ENCODE measurements around the gene PPP2R5C.
A peak's percentile ranks its signal among the peaks of the same experiment; 100 is the strongest.

Gene PPP2R5C

DNA sequence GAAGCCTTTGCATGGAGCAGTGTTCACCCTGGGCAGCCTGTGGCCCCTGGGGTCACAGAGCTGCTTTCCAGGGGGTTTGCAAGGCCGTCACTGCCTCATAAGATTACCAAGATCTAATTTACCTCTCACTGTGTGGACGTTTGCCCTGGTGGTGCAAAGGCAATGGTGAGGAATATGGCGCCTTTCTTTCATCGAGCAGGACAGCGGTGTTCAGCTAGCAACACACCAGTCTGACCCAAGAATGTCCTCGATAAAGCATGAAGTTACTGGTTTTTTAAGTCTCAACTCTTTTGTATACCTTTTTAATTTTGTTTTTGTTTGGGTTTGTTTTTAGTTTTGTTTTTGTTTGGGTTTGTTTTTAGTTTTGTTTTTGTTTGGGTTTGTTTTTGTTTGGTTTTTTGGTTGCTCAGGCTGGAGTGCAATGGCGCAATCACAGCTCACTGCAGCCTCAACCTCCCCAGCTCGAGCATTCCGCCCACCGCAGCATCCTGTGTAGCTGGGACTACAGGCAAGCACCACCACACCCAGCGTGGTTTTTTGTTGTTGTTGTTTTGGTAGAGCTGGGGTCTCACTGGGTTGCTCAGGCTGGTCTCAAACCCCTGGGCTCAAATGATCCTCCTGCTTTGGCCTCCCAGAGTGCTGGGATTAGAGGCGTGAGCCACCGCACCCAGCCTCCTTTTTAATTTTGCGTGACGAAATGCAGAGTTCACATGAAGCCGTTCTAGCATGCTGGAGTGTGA lies 57.9 kb downstream of the PPP2R5C start:
- no peak for DNase-seq

DNA sequence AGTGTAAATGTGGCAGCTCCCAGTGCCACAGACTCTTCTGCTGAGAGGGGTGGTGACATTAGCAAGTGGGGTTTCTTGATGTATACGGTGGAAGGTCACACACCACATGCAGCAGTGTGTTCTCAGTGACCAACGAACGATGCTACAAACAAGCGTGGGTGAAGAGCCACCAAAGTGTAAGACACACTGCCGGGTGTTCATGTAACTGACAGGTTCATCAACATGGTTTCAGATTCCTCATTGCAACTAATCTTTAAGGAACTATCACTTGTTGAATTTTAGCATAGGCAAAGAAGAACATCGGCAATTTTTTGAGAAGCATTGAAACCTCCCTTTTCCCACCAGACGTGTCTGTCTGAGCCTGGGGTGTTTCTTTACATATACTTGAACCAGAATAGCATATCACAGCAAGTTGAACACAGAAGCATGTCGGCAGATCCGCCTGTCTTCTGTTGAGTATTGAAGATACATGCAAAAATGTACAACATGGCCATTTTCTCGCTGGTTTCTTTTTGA lies 58.8 kb downstream of the PPP2R5C start:
- peak; percentile 5 for DNase-seq

DNA sequence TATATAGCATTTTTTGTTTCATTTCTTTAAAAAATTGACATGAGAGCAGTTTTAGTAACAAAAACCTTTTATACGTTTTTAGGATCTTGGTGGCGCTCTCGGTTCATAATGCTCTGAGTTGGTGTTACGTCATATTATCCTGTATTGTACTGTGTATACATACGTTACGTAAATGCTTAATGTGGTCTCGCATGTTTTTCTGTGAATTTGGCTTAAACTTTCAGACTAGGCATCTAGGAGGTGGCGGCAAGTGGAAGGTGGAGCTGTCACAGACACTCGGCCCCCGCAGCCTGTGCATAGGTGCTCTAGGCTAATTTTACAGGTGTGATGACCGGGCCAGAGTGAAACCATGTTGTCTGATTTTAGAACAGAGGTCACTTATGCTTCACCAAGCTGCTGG lies 60.0 kb downstream of the PPP2R5C start:
- peak; percentile 6 for DNase-seq

DNA sequence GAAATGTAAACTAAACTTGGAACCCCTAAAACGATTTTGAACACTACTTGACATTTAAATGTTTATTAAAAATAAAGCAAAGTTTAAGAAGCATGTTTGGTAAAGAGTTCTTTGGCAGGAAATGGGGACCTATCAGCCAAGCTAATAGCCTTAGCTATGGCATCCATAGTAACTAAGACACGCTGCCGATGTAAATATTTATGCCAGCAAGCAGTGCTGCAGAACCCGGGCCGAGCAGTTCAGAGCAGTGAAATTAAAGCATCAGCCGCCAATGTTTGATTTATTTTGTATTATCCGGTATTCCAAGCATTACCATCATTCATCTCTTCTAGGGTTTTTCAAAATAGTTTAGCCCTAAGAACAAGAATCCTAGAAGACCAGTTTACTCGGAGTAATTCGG lies 61.6 kb downstream of the PPP2R5C start:
- DNase-seq: no peak

DNA sequence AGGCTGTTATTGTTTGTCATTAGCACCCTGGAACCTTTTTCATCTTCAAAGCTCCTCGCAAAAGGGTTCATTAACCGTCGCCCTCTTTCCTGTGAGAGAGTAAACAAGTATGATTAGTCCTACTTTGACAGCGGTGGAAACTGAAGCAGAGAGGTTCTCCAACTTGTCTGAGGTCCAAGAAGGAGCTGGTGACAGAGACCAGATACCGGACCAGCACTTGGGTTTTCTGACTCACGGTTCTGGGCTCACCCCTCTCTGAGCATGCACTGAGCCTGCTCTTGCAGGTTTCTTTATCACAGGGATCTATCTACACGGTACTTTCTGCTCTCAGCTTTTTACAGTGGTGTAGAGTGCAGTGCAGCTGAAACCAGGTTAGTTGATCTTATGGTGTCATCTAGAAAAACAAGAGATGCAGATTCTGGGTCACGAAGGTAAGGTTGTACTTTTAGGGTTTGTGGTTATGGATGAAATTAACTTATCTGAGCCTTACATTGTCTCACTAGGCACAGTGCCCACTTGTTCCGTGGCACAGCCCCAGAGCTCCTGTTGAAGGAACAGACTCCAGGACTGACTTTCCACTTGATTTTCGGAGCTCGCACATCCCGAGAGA lies 62.1 kb downstream of the PPP2R5C start:
- DNase-seq: no peak

DNA sequence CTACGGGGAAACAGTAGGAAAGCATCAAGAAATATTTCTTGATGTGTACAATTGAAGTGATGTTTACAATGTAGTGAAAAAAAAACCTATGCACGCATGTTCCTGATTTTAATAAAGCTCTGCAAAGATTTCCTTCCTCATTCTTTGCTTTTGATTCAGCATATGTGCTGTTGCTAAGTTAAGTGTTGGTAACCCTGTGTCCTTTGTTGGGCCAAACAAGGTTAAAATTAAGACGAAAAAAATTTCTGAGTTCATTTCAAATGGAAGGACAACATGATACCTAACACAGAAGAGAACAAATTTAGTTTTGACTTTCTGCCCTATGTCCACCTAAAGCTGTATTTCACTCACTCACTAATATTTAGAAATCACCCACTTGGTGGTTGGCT lies 62.8 kb downstream of the PPP2R5C start:
- peak; percentile 71 for DNase-seq

DNA sequence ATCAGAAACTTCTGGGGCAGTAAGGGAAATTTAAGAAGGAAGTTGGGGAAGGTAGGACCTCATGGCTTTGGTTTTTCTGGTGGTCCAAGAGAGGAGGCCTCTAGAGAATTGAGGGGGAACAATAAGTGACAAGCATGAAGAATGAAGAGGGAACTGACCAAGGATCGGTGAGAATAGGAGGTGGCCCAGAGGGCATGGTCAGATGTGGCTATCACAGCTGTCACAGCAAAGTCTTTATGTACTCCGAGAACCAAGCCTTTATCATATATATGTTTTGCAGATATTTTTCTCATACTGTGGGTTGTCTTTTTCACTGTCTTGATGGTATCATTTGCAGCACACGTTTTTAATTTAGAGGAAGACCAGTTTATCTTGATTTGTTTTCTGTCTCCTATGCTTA lies 64.3 kb downstream of the PPP2R5C start:
- no peak for DNase-seq

DNA sequence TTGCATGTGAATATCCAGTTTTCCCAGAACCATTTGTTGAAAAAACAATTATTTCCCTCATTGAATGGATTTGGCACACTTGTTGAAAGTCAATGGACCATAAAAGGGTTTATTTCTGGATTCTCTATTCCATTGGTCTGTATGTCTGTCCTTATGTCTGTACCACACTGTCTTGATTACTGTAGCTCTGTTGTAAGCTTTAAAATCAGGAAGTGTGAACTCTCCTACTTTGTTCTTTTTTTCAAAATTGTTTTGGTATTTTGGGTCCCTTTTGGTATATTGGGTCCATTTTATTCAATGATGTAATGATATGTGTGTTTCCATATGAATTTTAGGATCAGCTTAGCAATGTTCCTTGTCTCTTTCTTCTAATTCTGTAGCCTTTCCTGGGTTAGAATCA lies 64.8 kb downstream of the PPP2R5C start:
- DNase-seq: peak; percentile 46

DNA sequence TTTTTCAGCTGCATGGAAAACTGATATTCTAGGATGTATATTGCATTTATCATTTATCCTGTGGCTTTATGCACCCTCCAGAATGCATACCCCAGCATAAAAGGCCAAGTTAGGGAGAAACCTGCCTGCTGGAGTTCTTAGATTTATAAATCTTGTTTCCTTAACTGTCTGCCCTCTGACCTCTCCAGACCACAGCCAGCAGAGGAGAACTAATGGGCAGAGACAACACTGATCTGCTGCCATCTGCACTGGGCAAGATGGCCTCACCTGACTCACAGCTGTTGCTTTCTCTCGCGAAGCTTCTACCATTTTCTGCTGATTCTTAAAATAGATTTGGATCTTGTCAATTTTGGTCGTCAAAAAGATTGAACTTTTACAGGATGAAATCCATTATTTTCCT lies 65.8 kb downstream of the PPP2R5C start:
- no peak for DNase-seq

DNA sequence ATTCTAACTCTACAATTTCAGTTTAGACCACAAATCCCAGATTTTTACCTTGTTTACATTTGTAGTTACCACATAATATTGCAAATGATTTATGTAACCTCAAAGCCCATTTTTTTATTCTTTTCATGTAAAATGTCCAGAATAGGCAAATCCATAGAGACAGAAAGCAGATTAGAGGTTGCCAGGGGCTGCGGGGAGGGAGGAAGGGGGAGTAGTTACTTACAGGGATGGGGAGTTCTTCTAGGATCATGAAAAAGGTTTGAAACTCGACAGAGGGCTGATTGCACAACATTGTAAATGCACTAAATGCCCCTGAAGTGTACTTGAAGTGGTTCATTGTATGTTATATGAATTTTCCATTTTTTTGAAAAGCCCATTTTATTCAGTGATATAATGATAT lies 66.5 kb downstream of the PPP2R5C start:
- no peak for DNase-seq

DNA sequence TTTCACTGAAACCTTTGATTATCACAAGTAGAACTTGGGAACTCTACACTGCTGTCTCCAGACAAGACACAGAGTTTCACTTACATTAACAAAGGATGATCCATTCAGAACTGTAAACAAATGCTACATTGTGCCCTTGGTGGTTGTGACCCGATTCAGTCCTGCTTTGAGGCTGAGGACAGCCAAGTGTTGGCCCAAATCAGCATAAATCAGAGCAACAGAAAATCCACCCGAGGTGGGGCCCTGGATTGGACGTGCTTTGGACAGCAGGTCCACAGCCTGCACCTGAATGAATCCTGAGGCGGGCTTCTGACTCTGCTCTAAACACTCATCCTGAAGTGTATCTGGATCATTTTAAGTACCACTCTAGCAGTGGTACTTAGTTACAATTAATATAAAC lies 68.8 kb downstream of the PPP2R5C start:
- DNase-seq: no peak

DNA sequence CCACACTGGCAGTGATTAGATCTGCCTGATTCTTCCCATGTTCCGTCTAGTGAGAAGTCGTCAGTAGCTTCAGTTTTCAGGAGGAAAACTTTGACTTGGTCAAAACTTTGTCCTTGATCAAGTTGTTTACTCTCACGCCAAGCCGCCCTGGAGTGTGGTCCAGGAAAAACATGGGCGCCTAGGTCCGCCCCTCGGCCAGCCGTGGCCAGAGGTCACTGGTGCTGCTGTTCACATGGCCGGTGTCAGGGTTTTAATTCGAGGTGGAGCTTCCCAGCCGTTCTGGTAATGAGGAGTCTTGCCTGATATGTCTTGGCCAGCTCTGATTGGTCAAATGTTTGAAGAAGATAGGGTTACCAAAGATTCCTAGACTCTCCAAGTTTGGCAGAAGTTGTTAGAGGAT lies 71.5 kb downstream of the PPP2R5C start:
- DNase-seq: no peak

DNA sequence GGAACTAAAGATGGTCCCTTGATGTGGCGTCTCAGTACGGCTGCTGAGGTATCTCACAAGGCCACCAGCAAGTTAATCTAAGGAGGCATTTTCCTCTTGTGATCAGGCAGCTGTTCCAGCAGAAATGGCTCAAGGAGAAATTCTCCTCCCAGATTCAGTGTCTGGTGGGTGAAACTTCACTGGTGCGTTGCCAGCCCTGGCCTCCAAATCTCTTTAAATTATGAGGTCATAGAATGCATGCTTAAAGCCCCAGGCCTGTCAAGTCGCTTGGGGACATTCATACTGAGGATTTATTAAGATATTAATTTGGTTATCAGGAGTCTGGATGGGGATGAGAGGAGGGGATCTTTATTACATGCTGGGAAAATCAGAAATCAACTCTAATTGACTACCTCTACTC lies 72.9 kb downstream of the PPP2R5C start:
- no peak for DNase-seq

DNA sequence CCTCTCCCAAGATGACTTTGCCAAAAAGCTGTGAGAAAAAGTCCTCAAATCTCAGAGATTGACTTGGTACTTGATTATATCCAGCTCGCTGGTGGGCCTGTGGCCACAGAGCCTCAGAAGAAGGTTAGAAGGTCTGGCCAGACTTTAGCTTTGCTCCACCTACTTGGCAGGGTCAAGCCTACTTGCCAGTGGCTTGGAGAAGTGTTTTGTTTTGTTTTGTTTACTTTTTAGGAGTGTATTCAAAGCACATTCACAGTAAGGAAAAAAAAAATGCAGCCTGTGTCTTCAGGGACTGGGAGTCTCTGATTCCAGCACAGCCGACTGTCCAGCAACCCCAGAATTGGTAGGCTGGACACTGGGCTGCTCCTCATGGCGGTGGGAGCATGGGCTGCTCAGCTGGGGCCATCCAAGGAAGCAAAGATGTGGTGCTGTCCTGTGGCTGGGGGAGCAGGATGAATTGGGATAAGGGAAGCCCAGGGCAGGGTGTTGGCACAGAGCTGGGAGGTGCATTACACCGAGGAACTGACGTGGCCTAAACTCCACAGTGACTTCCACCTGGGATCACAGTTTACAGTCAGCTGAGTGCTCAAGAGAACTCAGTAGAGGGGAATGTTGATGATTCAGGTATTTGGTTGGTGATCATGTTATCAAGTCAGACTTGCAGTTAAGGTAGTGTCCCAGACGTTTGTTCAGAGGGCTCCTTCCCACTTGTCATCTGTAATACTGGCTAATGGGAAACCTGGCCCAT lies 73.5 kb downstream of the PPP2R5C start:
- no peak for DNase-seq

DNA sequence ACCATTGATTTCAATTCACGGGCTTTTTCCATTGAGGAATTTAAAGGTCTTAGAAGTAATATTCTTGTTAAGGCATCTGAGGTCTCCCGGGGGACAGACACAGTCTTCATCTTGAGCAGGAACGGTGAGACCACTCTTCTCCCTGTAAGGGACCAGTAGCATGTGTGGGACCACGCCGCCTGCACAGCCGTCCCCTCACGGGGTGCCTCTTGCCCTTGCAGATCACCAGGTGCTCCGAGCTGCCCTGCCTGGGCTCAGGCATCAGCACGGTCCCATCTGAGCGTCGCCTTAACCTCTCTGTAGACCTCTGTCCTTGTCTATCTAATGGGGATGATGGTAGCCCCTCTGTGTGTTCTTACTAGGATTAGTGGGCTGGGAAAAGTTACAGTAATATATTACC lies 74.1 kb downstream of the PPP2R5C start:
- DNase-seq: no peak

DNA sequence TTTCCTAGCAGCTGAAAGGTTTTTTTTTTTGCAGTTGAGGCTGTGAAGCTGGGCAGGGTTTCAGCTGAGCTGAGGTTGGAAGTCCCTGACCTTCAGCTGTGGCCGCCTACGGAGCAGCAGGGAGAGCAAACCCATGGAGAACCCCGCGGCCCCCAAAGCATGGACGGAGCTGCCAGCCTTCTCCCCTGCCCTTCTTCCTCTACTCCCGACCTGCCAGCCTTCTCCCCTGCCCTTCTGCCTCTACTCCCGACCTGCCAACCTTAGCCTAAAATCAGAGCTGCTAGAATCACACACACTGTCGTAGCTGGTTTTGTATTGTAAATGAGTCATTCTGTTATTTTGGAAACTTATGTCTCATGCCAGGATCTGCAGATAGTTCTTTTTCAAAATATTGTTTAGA lies 74.6 kb downstream of the PPP2R5C start:
- no peak for DNase-seq

DNA sequence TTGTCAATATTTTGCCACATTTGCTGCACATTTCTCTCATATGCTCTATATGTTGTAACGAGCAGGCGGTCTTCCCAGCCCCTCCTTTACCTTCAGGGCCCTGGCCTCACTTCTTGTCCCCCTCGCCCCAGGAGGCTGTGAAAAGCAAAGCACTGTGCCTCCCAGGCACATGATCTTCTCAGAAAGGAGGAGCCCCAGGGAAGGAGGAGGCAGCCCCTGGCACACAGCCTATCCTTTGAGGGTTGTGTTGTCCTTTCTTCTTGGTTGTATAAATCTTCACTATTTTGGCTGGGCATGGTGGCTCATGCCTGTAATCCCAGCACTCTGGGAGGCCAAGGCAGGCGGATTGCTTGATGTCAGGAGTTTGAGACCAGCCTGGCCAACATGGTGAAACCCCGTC lies 77.0 kb downstream of the PPP2R5C start:
- DNase-seq: no peak

DNA sequence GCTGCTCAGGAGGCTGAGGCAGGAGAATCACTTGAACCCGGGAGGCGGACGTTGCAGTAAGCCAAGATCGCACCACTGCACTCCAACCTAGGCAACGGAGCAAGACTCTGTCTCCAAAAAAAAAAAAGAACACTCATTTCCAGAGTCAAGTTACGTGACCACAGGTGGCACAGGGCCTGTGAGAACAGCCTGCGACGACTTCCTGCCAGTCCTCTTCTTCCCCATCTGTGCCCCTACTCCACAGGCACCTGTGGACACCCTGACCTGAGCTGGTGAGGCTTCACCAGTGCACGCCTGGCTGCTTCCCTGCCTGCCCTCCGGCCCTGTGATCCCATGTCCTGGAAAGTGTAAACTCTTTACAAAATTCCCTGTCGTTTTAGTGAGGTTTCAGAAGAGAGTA lies 77.7 kb downstream of the PPP2R5C start:
- DNase-seq: no peak

DNA sequence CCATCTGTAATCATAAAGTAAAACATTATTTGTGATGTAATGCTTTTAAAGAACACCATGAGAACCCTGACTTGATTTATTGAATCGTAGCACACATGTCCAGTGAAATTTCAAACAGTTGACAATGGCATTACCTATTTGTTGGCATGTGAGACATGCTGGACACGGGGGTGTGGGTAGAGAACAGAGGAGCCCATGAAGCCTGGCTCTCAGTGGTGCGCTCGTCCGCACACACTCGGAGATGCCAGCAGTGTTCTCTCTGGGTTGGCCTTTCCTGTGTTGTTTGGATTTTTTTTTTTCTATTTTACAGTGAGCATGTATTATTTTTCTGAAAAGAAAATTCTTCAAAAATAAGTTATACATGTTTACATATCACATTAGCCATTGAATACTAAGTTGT lies 78.2 kb downstream of the PPP2R5C start:
- no peak for DNase-seq

DNA sequence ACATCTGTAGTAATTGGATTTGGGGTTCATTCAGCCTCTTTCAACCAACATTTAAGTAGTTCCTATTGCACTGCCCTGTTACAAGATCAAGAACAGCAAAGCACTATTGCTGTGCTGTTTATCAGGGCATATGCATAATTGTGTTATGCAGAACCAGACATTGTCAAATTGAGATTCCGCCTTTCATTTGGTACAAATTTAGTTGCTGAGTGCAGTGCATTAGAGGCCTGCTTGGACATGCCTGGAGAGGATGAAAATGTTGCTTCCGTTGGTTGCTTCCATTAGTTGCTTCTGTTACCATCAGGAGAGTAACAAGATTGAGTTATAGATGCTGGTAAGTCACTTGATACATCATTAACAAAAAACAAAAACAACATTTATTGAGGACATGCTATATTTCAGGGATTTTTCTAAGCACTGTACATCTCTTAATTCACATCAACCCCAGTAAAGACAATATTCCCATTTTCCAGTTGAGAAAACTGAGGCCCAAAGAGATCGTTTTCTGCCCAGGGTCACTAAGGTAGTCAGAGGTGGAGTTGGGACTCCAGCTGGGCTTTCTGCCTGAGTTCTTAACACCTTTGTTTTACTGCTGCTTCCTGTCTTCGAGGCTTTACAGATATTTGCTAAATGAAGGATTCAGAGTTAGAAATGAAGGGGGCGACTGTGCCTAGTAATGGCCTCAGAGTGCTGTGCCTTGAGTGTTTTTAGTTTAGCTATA lies 79.3 kb downstream of the PPP2R5C start:
- no peak for DNase-seq

DNA sequence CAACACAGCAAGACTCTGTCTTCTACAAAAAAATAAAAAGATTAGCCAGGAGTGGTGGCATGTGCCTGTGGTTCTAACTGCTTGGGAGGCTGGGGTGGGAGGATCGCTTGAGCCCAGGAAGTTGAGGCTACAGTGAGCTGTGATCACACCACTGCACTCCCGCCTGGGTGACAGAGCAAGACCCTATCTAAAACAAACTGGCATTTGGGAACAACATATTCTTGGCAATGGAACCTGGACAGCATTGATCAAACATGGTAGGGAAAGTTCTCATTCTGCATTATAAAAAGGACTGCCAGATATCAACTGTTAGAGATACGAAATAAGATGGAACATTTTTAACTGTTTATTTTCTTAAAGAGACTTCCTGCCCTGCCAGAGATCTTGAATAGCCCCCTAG lies 81.5 kb downstream of the PPP2R5C start:
- DNase-seq: no peak

DNA sequence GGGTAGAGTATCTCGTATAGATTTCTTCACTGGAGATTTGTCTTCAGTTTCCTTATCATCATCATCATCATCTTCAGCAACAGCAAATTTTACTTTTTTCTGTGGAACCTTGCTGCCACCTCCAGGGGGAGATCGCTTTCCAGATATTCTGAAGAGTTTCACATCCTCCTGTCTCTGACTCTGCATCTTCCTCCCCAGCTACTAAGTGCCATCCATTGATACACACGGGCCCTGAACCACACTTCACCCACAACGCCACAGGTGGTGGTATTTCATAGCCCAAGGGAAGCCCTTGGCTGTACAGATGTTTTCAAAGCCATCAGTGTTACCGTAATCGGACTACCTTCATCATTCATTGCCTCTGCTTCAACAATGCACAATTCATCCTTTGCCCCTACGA lies 82.2 kb downstream of the PPP2R5C start:
- peak; percentile 80 for DNase-seq

DNA sequence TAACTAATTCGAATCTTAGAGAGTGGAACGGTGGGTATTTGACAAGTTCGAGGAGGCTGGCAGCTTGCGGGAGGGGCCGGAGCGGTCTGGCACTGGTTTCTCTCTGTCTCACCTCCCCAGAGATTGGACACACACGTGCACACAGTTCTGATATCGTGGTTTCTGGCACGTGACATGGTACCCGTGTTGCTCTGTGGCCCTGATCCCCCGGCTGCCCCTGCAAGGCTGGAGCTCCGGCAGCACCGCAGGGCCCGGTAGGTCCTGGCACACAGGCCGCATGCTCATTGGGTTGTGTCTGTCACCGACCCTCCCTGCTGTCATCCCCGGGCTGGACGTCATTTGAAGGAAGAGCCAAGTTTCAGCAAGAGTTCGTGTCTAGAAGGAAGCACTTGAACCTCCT lies 82.7 kb downstream of the PPP2R5C start:
- DNase-seq: no peak
